Measurements from ENCODE around the gene NNT.

Gene NNT

DNA sequence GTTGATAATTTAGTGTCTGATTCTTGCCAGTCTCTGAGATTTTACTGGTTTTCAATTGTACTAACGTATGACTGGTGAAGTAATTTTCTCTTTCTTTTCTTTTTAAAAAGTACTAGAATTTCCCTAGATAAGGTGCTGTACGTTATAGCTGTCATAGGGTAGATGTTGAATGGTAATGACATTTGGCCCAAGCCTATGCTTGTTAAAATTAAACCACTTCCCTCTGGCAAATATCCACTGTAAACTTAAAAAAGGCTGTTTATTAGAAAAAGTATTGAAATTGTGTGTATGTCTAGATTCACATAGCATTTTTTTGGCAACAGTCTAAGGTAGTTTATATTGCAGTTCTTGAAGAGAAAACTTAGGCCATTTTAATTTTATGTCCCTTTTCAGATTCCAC, 97.6 kb downstream of the NNT start:
- H4K12ac ChIP-seq (ENCODE audit: low read depth, low read length) = no peak overlapping the region
- no peak overlapping the region for H3K4ac ChIP-seq (ENCODE audit: low read depth, low read length)
- no peak overlapping the region for H2BK5ac ChIP-seq (ENCODE audit: low read depth, low read length, poor library complexity)
- no peak overlapping the region for H3K27ac ChIP-seq (ENCODE audit: low read depth, low read length)
- WGBS (ENCODE audit: extremely low coverage, insufficient coverage, insufficient read length) = no CpG with 5 or more reads among the region's 2 CpGs
- no peak overlapping the region for H2AK5ac ChIP-seq (ENCODE audit: low read length)
- H3K9ac ChIP-seq (ENCODE audit: low read length) = no peak overlapping the region
- no peaks in the 10 kb centered on the region for H3K79me1 ChIP-seq (ENCODE audit: low read length)
- no peaks in the 10 kb centered on the region for H3K4me1 ChIP-seq (ENCODE audit: control insufficient read depth in 1 of 2, insufficient read depth in 2 of 2, low read length in 2 of 2)
- H3K9me3 ChIP-seq (ENCODE audit: insufficient read depth, low read depth, low read length) = peaks cover 4% of the 10 kb centered on the region
- H3K23ac ChIP-seq (ENCODE audit: low read length) = no peak overlapping the region
- H3K79me2 ChIP-seq (ENCODE audit: control insufficient read depth, insufficient read depth, low read length, poor library complexity) = no peaks in the 10 kb centered on the region
- H2BK120ac ChIP-seq (ENCODE audit: insufficient read depth, low read length, poor library complexity) = no peak overlapping the region
- no peak for DNase-seq
- H4K8ac ChIP-seq (ENCODE audit: low read depth, low read length) = no peak overlapping the region
- H3K36me3 ChIP-seq (ENCODE audit: control insufficient read depth in 1 of 2, insufficient read depth in 2 of 2, low read length in 2 of 2) = peaks cover 2 to 4% of the 10 kb centered on the region in 2 experiments
- H4K91ac ChIP-seq (ENCODE audit: low read depth, low read length) = no peak overlapping the region
- H3K4me2 ChIP-seq (ENCODE audit: low read length) = no peak overlapping the region
- H2AFZ ChIP-seq (ENCODE audit: insufficient read depth, low read length, poor library complexity) = no peak overlapping the region
- no peak overlapping the region for H3K18ac ChIP-seq (ENCODE audit: low read length)
- H3K27me3 ChIP-seq (ENCODE audit: insufficient read depth, low read length) = no peaks in the 10 kb centered on the region
- H3K4me3 ChIP-seq (ENCODE audit: low read depth, low read length) = no peak overlapping the region
- no peak overlapping the region for H2BK12ac ChIP-seq (ENCODE audit: low read length)
- H3K14ac ChIP-seq (ENCODE audit: low read length) = no peak overlapping the region

DNA sequence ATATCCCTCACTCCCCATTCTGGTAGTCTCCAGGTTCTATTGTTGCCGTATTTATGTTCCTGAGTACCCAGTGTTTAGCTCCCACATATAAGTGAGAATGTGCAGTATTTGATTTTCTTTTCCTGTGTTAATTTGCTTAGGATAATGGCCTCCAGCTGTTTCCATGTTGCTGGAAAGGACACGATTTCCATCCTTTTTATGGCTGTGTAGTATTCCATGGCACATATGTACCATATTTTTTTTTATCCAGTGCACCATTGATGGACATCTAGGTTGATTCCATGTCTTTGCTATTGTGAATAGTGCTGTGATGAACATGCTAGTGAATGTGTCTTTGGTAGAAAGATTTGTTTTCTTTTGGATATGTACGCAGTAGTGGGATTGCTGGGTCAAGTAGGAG, 98.2 kb downstream of the NNT start:
- Histone ChIP-seq H3K18ac (ENCODE audit: low read length) (no peak overlapping the region), H3K79me2 (ENCODE audit: control insufficient read depth, insufficient read depth, low read length, poor library complexity) (no peaks in the 10 kb centered on the region), H3K4me1 (ENCODE audit: control insufficient read depth in 1 of 2, insufficient read depth in 2 of 2, low read length in 2 of 2) (no peaks in the 10 kb centered on the region), H3K79me1 (ENCODE audit: low read length) (no peaks in the 10 kb centered on the region), H3K4me2 (ENCODE audit: low read length) (no peak overlapping the region), H3K23ac (ENCODE audit: low read length) (no peak overlapping the region), H3K4me3 (ENCODE audit: low read depth, low read length) (no peak overlapping the region), H3K9me3 (ENCODE audit: insufficient read depth, low read depth, low read length) (peaks cover 3% of the 10 kb centered on the region), H4K12ac (ENCODE audit: low read depth, low read length) (no peak overlapping the region), H2BK5ac (ENCODE audit: low read depth, low read length, poor library complexity) (no peak overlapping the region), H3K27me3 (ENCODE audit: insufficient read depth, low read length) (no peaks in the 10 kb centered on the region), H4K8ac (ENCODE audit: low read depth, low read length) (no peak overlapping the region), H3K9ac (ENCODE audit: low read length) (no peak overlapping the region), H3K14ac (ENCODE audit: low read length) (no peak overlapping the region), H2AK5ac (ENCODE audit: low read length) (no peak overlapping the region), H2BK12ac (ENCODE audit: low read length) (no peak overlapping the region), H3K4ac (ENCODE audit: low read depth, low read length) (no peak overlapping the region), H2AFZ (ENCODE audit: insufficient read depth, low read length, poor library complexity) (no peak overlapping the region), H3K36me3 (ENCODE audit: control insufficient read depth in 1 of 2, insufficient read depth in 2 of 2, low read length in 2 of 2) (peaks cover under 1 to 2% of the 10 kb centered on the region in 2 experiments), H2BK120ac (ENCODE audit: insufficient read depth, low read length, poor library complexity) (no peak overlapping the region), H3K27ac (ENCODE audit: low read depth, low read length) (no peak overlapping the region), H4K91ac (ENCODE audit: low read depth, low read length) (no peak overlapping the region)
- no CpG with 5 or more reads among the region's 3 CpGs for WGBS (ENCODE audit: extremely low coverage, insufficient coverage, insufficient read length)
- no peak for DNase-seq

GRCh38 chr5:43702293-43702692, 99.3 kb downstream of the NNT start:
- WGBS (ENCODE audit: extremely low coverage, insufficient coverage, insufficient read length) = no CpG with 5 or more reads among the region's 2 CpGs
- no peak overlapping the region for H3K4ac ChIP-seq (ENCODE audit: low read depth, low read length)
- H3K9me3 ChIP-seq (ENCODE audit: insufficient read depth, low read depth, low read length) = no peaks in the 10 kb centered on the region
- no peak overlapping the region for H3K27ac ChIP-seq (ENCODE audit: low read depth, low read length)
- H3K9ac ChIP-seq (ENCODE audit: low read length) = no peak overlapping the region
- H3K27me3 ChIP-seq (ENCODE audit: insufficient read depth, low read length) = no peaks in the 10 kb centered on the region
- H2AK5ac ChIP-seq (ENCODE audit: low read length) = no peak overlapping the region
- no peak overlapping the region for H3K4me2 ChIP-seq (ENCODE audit: low read length)
- no peak overlapping the region for H4K8ac ChIP-seq (ENCODE audit: low read depth, low read length)
- H3K4me3 ChIP-seq (ENCODE audit: low read depth, low read length) = no peak overlapping the region
- H4K91ac ChIP-seq (ENCODE audit: low read depth, low read length) = no peak overlapping the region
- H2BK12ac ChIP-seq (ENCODE audit: low read length) = no peak overlapping the region
- H2AFZ ChIP-seq (ENCODE audit: insufficient read depth, low read length, poor library complexity) = no peak overlapping the region
- H3K23ac ChIP-seq (ENCODE audit: low read length) = no peak overlapping the region
- no peak overlapping the region for H2BK120ac ChIP-seq (ENCODE audit: insufficient read depth, low read length, poor library complexity)
- no peak overlapping the region for H4K12ac ChIP-seq (ENCODE audit: low read depth, low read length)
- no peak for DNase-seq
- H3K79me1 ChIP-seq (ENCODE audit: low read length) = no peaks in the 10 kb centered on the region
- no peak overlapping the region for H3K18ac ChIP-seq (ENCODE audit: low read length)
- H2BK5ac ChIP-seq (ENCODE audit: low read depth, low read length, poor library complexity) = no peak overlapping the region
- no peak overlapping the region for H3K14ac ChIP-seq (ENCODE audit: low read length)
- H3K79me2 ChIP-seq (ENCODE audit: control insufficient read depth, insufficient read depth, low read length, poor library complexity) = no peaks in the 10 kb centered on the region
- no peaks in the 10 kb centered on the region for H3K4me1 ChIP-seq (ENCODE audit: control insufficient read depth in 1 of 2, insufficient read depth in 2 of 2, low read length in 2 of 2)
- peaks cover 0 to 2% of the 10 kb centered on the region in 2 experiments for H3K36me3 ChIP-seq (ENCODE audit: control insufficient read depth in 1 of 2, insufficient read depth in 2 of 2, low read length in 2 of 2)

- Histone ChIP-seq H3K79me1 (ENCODE audit: low read length) (no peaks in the 10 kb centered on the region), H2AK5ac (ENCODE audit: low read length) (no peak overlapping the region), H4K8ac (ENCODE audit: low read depth, low read length) (no peak overlapping the region), H2BK5ac (ENCODE audit: low read depth, low read length, poor library complexity) (no peak overlapping the region), H3K18ac (ENCODE audit: low read length) (no peak overlapping the region), H3K9ac (ENCODE audit: low read length) (no peak overlapping the region), H3K36me3 (ENCODE audit: control insufficient read depth in 1 of 2, insufficient read depth in 2 of 2, low read length in 2 of 2) (peaks cover 0 to 2% of the 10 kb centered on the region in 2 experiments), H3K9me3 (ENCODE audit: insufficient read depth, low read depth, low read length) (no peaks in the 10 kb centered on the region), H3K27me3 (ENCODE audit: insufficient read depth, low read length) (no peaks in the 10 kb centered on the region), H4K91ac (ENCODE audit: low read depth, low read length) (no peak overlapping the region), H3K4me2 (ENCODE audit: low read length) (no peak overlapping the region), H3K23ac (ENCODE audit: low read length) (no peak overlapping the region), H3K4me1 (ENCODE audit: control insufficient read depth in 1 of 2, insufficient read depth in 2 of 2, low read length in 2 of 2) (no peaks in the 10 kb centered on the region), H3K4ac (ENCODE audit: low read depth, low read length) (no peak overlapping the region), H2BK12ac (ENCODE audit: low read length) (no peak overlapping the region), H3K79me2 (ENCODE audit: control insufficient read depth, insufficient read depth, low read length, poor library complexity) (no peaks in the 10 kb centered on the region), H3K14ac (ENCODE audit: low read length) (no peak overlapping the region), H2AFZ (ENCODE audit: insufficient read depth, low read length, poor library complexity) (no peak overlapping the region), H4K12ac (ENCODE audit: low read depth, low read length) (no peak overlapping the region), H2BK120ac (ENCODE audit: insufficient read depth, low read length, poor library complexity) (no peak overlapping the region), H3K27ac (ENCODE audit: low read depth, low read length) (no peak overlapping the region), H3K4me3 (ENCODE audit: low read depth, low read length) (no peak overlapping the region)
- no peak for DNase-seq
- WGBS (ENCODE audit: extremely low coverage, insufficient coverage, insufficient read length) = no CpG with 5 or more reads among the region's 3 CpGs
Observed at GRCh38 chr5:43702815-43703214, 99.8 kb downstream of the NNT start.

All from trophoblast cell (in vitro differentiated cells and primary cell).